HepG2 (cell line): ENCODE measurements around the gene NT5C. TPM values are rescaled to one million over a fixed set of nuclear protein-coding genes. Genes with fewer than 3 reads are reported as not detected.

Source experiments
- ATAC-seq: fragments of 200-7000 bp; cut with Tn5 transposase; 3 replicates; pipeline ENCODE4 v1.9.1; 2020; ENCODE audit warnings: mild to moderate bottlenecking, moderate library complexity
- BruUV-seq: library from RNA; stranded (reverse); fragments of 400-500 nt; replicated peaks from 2 replicates; lab custom pipeline; 2021; lab: Mats Ljungman, UMichigan
- CTCF ChIA-PET: fragments of 300-600 bp; formaldehyde crosslinking; extraction: SDS; loops from one replicate; lab custom pipeline; 2021; ENCODE audit warnings: low total read pairs, inconsistent platforms, low intra/inter-chr PET ratio; lab: Yijun Ruan, JAX
- POLR2A ChIA-PET: fragments of 350-600 bp; sonication (Branson Sonifier 250); formaldehyde crosslinking; loops from one replicate; lab custom pipeline; 2020; ENCODE audit warnings: antibody characterized with exemption, inconsistent platforms; lab: Yijun Ruan, JAX
- DNase-seq: peaks from one replicate; pipeline ENCODE4 v3.0.0-alpha.2; 2015; ENCODE audit warnings: low spot score
- FAIRE-seq: peaks from 3 replicates; lab custom pipeline; 2011; peaks lifted over from hg19 to GRCh38; lab: Jason Lieb, UNC
- H2AFZ ChIP-seq: one replicate; pipeline ENCODE4 v1.6.1; 2011; ENCODE audit warnings: low read length, inconsistent platforms
- H3K27ac ChIP-seq: fragments of 300-600 bp; 3 replicates; pipeline ENCODE4 v1.8.0; 2011; ENCODE audit warnings: mixed run types, mild to moderate bottlenecking, mixed read lengths, low read length, inconsistent platforms; ENCODE audit not compliant: insufficient read depth; ENCODE audit errors: extremely low read length
- H3K27me3 ChIP-seq, 2 experiments: fragments of 200-600 bp in 1 of 2; 2 replicates in 1 of 2; 3 replicates in 1 of 2; pipeline versions ENCODE4 v1.6.0 to v1.8.0; 2011; ENCODE audit warnings: low read length in 2 of 2, mild to moderate bottlenecking in 2 of 2, moderate library complexity in 2 of 2, inconsistent platforms in 1 of 2; ENCODE audit not compliant: insufficient read depth in 2 of 2, control insufficient read depth in 1 of 2
- H3K36me3 ChIP-seq, 2 experiments: fragments of 200-600 bp in 1 of 2; replicated peaks in 1 of 2; 2 replicates in 1 of 2; 3 replicates in 1 of 2; pipeline versions ENCODE4 v1.5.1 to v1.8.0; 2011; ENCODE audit warnings: low read length in 2 of 2, inconsistent platforms in 1 of 2; ENCODE audit not compliant: insufficient read depth in 2 of 2, control insufficient read depth in 1 of 2
- H3K4me1 ChIP-seq: 2 replicates; pipeline ENCODE4 v1.5.1; 2012; ENCODE audit warnings: low read length, inconsistent platforms; ENCODE audit not compliant: insufficient read depth
- H3K4me2 ChIP-seq: 2 replicates; pipeline ENCODE4 v1.6.0; 2011; ENCODE audit warnings: low read depth, low read length, inconsistent platforms
- H3K4me3 ChIP-seq, 3 experiments: fragments of 200-600 bp in 1 of 3; sonication (generic), shearing (Covaris generic) in 1 of 3; replicated peaks in 1 of 3; 2 replicates each; pipeline ENCODE4 v1.5.1; 2011 to 2016; ENCODE audit warnings: low read length in 3 of 3, inconsistent platforms in 2 of 3, low read depth in 2 of 3, mild to moderate bottlenecking in 2 of 3, control low read depth in 1 of 3, mixed read lengths in 1 of 3; ENCODE audit not compliant: insufficient read depth in 1 of 3
- H3K79me2 ChIP-seq: one replicate; pipeline ENCODE4 v1.6.1; 2011; ENCODE audit warnings: low read length, inconsistent platforms; ENCODE audit not compliant: insufficient read depth
- H3K9ac ChIP-seq: 2 replicates; pipeline ENCODE4 v1.6.0; 2011; ENCODE audit warnings: mild to moderate bottlenecking, low read depth, low read length, inconsistent platforms; ENCODE audit not compliant: insufficient read depth
- H3K9me3 ChIP-seq: 2 replicates; pipeline ENCODE4 v1.5.1; 2012; ENCODE audit warnings: mild to moderate bottlenecking, low read length
- H4K20me1 ChIP-seq: 2 replicates; pipeline ENCODE4 v1.6.0; 2011; ENCODE audit warnings: inconsistent platforms, mild to moderate bottlenecking, low read length, moderate library complexity; ENCODE audit not compliant: insufficient read depth
- DBP ChIP-seq: sonication (generic); formaldehyde crosslinking; IDR thresholded peaks from 2 replicates; pipeline ENCODE4 v1.4.0; 2020; ENCODE audit warnings: missing genetic modification reagents; ENCODE audit errors: not compliant biosample characterization
- GABPB1 ChIP-seq: IDR thresholded peaks from 2 replicates; pipeline ENCODE4 v1.6.1; 2016; ENCODE audit warnings: mild to moderate bottlenecking, missing genetic modification reagents, moderate library complexity, missing compliant biosample characterization
- HES4 ChIP-seq: sonication (generic); formaldehyde crosslinking; IDR thresholded peaks from 2 replicates; pipeline ENCODE4 v1.9.0; 2021; ENCODE audit warnings: mild to moderate bottlenecking, missing genetic modification reagents, borderline replicate concordance
- KDM5B ChIP-seq: sonication (generic); formaldehyde crosslinking; IDR thresholded peaks from 2 replicates; pipeline ENCODE4 v1.4.0; 2020; ENCODE audit warnings: missing genetic modification reagents, mild to moderate bottlenecking, borderline replicate concordance
- NONO ChIP-seq, 2 experiments: fragments of 450-650 bp in 1 of 2; sonication (generic) in 1 of 2; formaldehyde crosslinking in 1 of 2; IDR thresholded peaks in 1 of 2; conservative IDR thresholded peaks in 1 of 2; 2 replicates each; pipeline versions ENCODE4 v1.6.1 to v1.8.0; 2017 to 2022; ENCODE audit warnings: mild to moderate bottlenecking in 1 of 2, missing genetic modification reagents in 1 of 2, moderate library complexity in 1 of 2
- SATB2 ChIP-seq: sonication (generic); formaldehyde crosslinking; IDR thresholded peaks from 2 replicates; pipeline ENCODE4 v1.5.0; 2020; ENCODE audit warnings: missing genetic modification reagents
- SIN3A ChIP-seq: IDR thresholded peaks from 2 replicates; pipeline ENCODE4 v1.6.1; 2011; ENCODE audit warnings: low read depth, mild to moderate bottlenecking, control low read depth, low read length, borderline replicate concordance
- SNAPC5 ChIP-seq: sonication (generic); formaldehyde crosslinking; IDR thresholded peaks from 2 replicates; pipeline ENCODE4 v1.8.1; 2023; ENCODE audit warnings: mild to moderate bottlenecking, missing genetic modification reagents, borderline replicate concordance
- STAT6 ChIP-seq: sonication (generic); formaldehyde crosslinking; IDR thresholded peaks from 2 replicates; pipeline ENCODE4 v1.4.0; 2020; ENCODE audit warnings: missing genetic modification reagents, mild to moderate bottlenecking, borderline replicate concordance
- TEAD3 ChIP-seq: optimal IDR thresholded peaks from 2 replicates; pipeline ENCODE3; 2016; ENCODE audit warnings: borderline replicate concordance
- YEATS4 ChIP-seq: sonication (generic); formaldehyde crosslinking; IDR thresholded peaks from 2 replicates; pipeline ENCODE4 v1.4.0; 2020; ENCODE audit warnings: missing genetic modification reagents, borderline replicate concordance
- YY1 ChIP-seq: IDR thresholded peaks from 2 replicates; pipeline ENCODE4 v1.6.1; 2011; ENCODE audit warnings: low read length, low read depth, moderate library complexity, mild to moderate bottlenecking; ENCODE audit not compliant: insufficient read depth, insufficient replicate concordance
- ZFP36L1 ChIP-seq: sonication (generic); formaldehyde crosslinking; IDR thresholded peaks from 2 replicates; pipeline ENCODE4 v1.8.0; 2022; ENCODE audit warnings: mild to moderate bottlenecking, missing genetic modification reagents, moderate library complexity
- ZNF33A ChIP-seq: sonication (generic); formaldehyde crosslinking; IDR thresholded peaks from 2 replicates; pipeline ENCODE4 v1.5.1; 2020; ENCODE audit warnings: missing genetic modification reagents, mild to moderate bottlenecking, moderate library complexity, borderline replicate concordance
- ZNF652 ChIP-seq: IDR thresholded peaks from 2 replicates; pipeline ENCODE4 v1.6.1; 2016; ENCODE audit warnings: low read depth, borderline replicate concordance
- ZNF784 ChIP-seq: sonication (generic); formaldehyde crosslinking; IDR thresholded peaks from 2 replicates; pipeline ENCODE4 v1.5.1; 2020; ENCODE audit warnings: missing genetic modification reagents, mild to moderate bottlenecking, borderline replicate concordance
- WGBS: methylation state at CpG from one replicate; pipeline ENCODE4 v1.1.6; 2017; ENCODE audit warnings: low lambda C conversion rate; 5-methylcytosine and 5-hydroxymethylcytosine counted together
- in situ Hi-C: cut with HindIII; loops from 2 replicates; pipeline ENCODE4 v1.10.0; 2017; ENCODE audit warnings: low pct_unique_long_range_greater_than_20kb; ENCODE audit not compliant: extremely low pct_ligation_motif_present
- intact Hi-C: fragments of 100-400 bp; cut with micrococcal nuclease; formaldehyde crosslinking; loops from one replicate; pipeline ENCODE4 v1.10.0; 2022; ENCODE audit not compliant: unreplicated experiment
- polyA plus RNA-seq, 8 experiments: library from polyadenylated mRNA; depleted of rRNA in 3 of 8; stranded (reverse) in 7 of 8; unstranded in 1 of 8; fragments of >200 nt; fragmentation: Illumina TruSeq in 4 of 8; extraction: Trizol in 4 of 8; gene quantifications; 2 replicates each; pipeline versions ENCODE4 v1.2.1 to v1.2.3, GENCODE V29; 2011 to 2016; ENCODE audit warnings: low read depth in 4 of 8, missing spikeins in 1 of 8, mixed read lengths in 1 of 8; ENCODE audit not compliant: insufficient read depth in 1 of 8
- total RNA-seq, 5 experiments: library from RNA; depleted of rRNA; stranded (reverse); fragments of >200 nt; fragmentation: Illumina TruSeq; extraction: Trizol; gene quantifications; 2 replicates each; pipeline ENCODE4 v1.2.3, GENCODE V29; 2016; ENCODE audit warnings: low read depth in 1 of 5

Gene NT5C
- total and polyA plus RNA-seq, 2 of the 13 experiments (the other 11 are each of a cell fraction or from before 2014, with no cell fraction given), result 42.8 to 48.6 TPM

GRCh38 chr17:75153780-75154194 lies 22.2 kb upstream of the NT5C start (continued):
- TF ChIP-seq ZNF784 (CRISPR knock-in tag) (0 out of 2 replicates have a peak, but pooled peaks have one; percentile 10), TEAD3 (CRISPR knock-in tag) (peak; percentile 9), DBP (CRISPR knock-in tag) (no peak), YEATS4 (peak; percentile 64; the same call in 1 of the 2 replicates), ZNF33A (CRISPR knock-in tag) (0 out of 2 replicates have a peak, but pooled peaks have one; percentile 49), SNAPC5 (CRISPR knock-in tag) (0 out of 2 replicates have a peak, but pooled peaks have one; percentile 13), NONO (IDR thresholded peaks at IDR 0.05) (no peak), NONO (CRISPR knock-in tag; conservative IDR thresholded peaks at IDR 0.05) (0 out of 2 replicates have a peak, but pooled peaks have one; percentile 16)

- peak overlapping the region; percentile 96 for H3K4me2 ChIP-seq
- no peaks in the 10 kb centered on the region for H3K9me3 ChIP-seq
- DNase-seq (peak; percentile 34), FAIRE-seq (no peak), ATAC-seq (peak; percentile 9; the same call in 2 of the 3 replicates)
- H3K36me3 ChIP-seq, result peaks cover 4 to 8% of the 10 kb centered on the region in 2 experiments; a peak in 4 of 5 replicates
- POLR2A ChIA-PET, result interaction anchor here (2.6 kb wide), 1 partner anchor 21 kb away, joined by 23 read pairs; the partner anchor contains the start of gene NT5C
- no TSS peak for BruUV-seq
- under 1% methylated on average over 28 of the region's 28 CpGs for WGBS
- in situ Hi-C loops, result no loop called here
- H3K79me2 ChIP-seq, result peaks cover 57% of the 10 kb centered on the region
- H3K27ac ChIP-seq, result peak overlapping the region; percentile 76
- intact Hi-C loops, result loop anchor here (5.0 kb wide), 1 partner anchor 49 kb away; no protein-coding TSS in a partner anchor
- H2AFZ ChIP-seq, result no peak overlapping the region
- no peaks in the 10 kb centered on the region; a peak in 1 of 5 replicates for H3K27me3 ChIP-seq
- no peaks in the 10 kb centered on the region; the same call in 1 of the 2 replicates for H4K20me1 ChIP-seq
- peaks cover 55% of the 10 kb centered on the region for H3K4me1 ChIP-seq
- CTCF ChIA-PET, result no interaction called here
- H3K4me3 ChIP-seq, result peak overlapping the region; percentile 85 to 99 (median 95)
- peak overlapping the region; percentile 92 for H3K9ac ChIP-seq
- TF ChIP-seq ZFP36L1 (CRISPR knock-in tag) (no peak), KDM5B (no peak), STAT6 (CRISPR knock-in tag) (no peak), HES4 (CRISPR knock-in tag) (no peak), ZNF652 (CRISPR knock-in tag) (no peak), SIN3A (peak; percentile 56; the same call in 1 of the 2 replicates), GABPB1 (CRISPR knock-in tag) (no peak), SATB2 (no peak), YY1 (no peak)
Measured at GRCh38 chr17:75152922-75153779, 21.6 kb upstream of the NT5C start.
